ENCODE measurements around the gene HELZ.

The HELZ gene

GRCh38 chr17:67025216-67025792, 219.7 kb downstream of the HELZ start:
- DNase-seq (ENCODE audit: low spot score), result no peak

GRCh38 chr17:67024736-67025135, 220.3 kb downstream of the HELZ start:
- DNase-seq (ENCODE audit: low spot score), result no peak

GRCh38 chr17:67022451-67022810, 222.6 kb downstream of the HELZ start:
- DNase-seq (ENCODE audit: low spot score), result no peak

- no peak for DNase-seq (ENCODE audit: low spot score)
Observed at GRCh38 chr17:67021743-67022450, 223.1 kb downstream of the HELZ start.

GRCh38 chr17:67021196-67021595, 223.8 kb downstream of the HELZ start:
- no peak for DNase-seq (ENCODE audit: low spot score)
